HG03565 (cell line): ENCODE results near the gene LYSET.
"Not testable (repeated sequence)": the region's sequence is repeated elsewhere in the genome, so short reads cannot be mapped to it uniquely, and the experiment has no call there.

ENCODE experiments used
- ATAC-seq: cut with Tn5 transposase; IDR thresholded peaks from one replicate; pipeline ENCODE4 v1.9.1; 2021; ENCODE audit warnings: mild to moderate bottlenecking, moderate library complexity; ENCODE audit not compliant: unreplicated experiment

The LYSET gene

GRCh38 chr14:93184391-93185348 lies at the start of gene LYSET, which contains the start of gene MOAP1:
TSS of gene LYSET (plus strand) at chr14:93185317. CDS start at chr14:93185406, 89 bp downstream.
TSS of gene MOAP1 (minus strand) at chr14:93184897. CDS start at chr14:93184242, 655 bp downstream.
- ATAC-seq: peak; percentile 73

DNA sequence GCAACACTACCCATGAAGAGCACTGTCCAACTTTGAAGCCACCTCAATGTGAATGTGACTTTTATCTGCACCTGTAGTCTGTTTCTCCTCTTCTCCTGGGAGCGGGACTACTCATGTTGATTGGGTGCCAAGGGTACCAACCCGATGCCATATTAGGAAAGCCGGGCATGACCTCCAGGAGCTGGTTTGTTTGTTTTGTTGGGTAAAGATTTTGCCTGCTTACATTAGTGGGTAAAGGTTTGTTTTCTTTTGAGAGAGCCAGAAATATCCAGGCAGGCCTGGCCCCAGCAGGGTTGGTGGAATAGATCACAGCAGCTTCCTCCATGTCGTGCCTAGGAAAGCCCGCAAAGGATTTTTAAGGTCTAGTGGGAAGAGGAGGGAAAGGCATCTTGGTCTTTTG lies 49.7 kb upstream of the LYSET start:
- ATAC-seq: no peak

DNA sequence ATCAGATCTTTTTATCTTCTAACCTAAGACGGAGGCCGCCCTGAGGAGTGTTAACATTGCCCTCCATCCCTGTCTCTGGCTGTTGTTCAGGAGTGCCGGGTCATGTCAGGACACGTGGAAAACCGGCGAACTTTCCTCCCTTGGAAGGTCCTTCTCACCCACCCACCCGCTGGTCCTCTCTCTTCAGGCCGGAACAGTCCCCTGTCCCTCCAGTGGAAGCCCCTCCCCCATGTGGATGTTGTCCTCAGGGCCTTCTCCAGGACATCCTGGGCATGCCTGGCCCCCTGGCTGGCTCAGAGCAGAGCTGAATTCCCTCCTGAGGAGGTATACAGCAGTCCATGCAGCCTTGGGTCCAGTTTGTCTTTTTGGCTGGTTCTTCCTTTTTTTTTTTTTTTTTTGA lies 49.1 kb upstream of the LYSET start:
- ATAC-seq: no peak

DNA sequence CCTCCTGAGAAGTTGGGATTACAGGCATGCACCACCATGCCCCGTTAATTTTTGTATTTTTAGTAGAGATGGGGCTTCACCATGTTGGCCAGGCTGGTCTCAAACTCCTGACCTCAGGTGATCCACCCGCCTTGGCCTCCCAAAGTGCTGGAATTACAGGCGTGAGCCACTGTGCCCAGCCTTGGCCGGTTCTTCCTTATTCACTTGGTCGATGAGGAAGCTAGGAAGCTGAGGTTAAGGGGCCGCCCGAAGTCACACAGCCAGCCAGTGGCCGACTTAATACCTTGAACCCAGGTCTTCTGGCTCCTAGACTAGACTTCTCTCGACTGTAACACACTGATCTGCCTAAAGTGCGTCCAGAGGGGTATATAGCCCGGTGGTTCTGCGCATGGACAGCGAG lies 48.6 kb upstream of the LYSET start:
- not testable (repeated sequence) for ATAC-seq

- no peak for ATAC-seq
Observed at GRCh38 chr14:93137864-93138263, 47.3 kb upstream of the LYSET start.

DNA sequence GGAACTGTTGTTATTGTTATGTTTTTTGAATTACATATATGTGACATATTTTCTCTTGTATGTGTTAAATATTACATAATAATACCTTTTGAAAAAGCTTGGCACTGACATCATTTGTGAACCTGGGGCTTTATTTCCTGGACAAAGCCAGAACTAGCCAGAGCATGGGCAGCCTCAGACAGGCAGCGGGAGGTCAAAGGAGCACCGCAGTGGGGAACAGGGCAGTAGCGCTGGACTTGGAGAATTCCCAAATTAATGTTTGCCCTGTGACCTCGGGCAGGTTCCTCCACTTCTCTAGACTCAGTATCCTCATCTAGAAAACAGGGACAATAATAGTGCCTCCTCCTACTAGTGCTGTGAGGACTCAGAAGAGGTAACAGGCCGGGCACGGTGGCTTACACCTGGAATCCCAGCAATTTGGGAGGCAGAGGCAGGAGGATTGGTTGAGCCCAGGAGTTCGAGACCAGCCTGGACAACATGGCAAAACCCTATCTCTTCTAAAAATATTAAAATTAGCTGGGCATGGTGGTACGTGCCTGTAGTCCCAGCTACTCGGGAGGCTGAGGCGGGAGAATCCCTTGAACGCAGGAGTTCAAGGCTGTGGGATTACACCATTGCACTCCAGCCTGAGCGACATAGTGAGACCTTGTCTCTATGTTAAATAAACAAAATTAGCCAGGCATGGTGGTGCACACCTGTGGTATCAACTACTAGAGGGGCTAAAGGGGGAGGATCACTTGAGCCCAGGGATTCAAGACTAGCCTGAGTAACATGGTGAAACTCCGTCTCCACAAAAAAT lies 42.1 kb upstream of the LYSET start:
- no peak for ATAC-seq

- peak; percentile 77 for ATAC-seq
Observed at GRCh38 chr14:93146119-93146518, 39.0 kb upstream of the LYSET start.

DNA sequence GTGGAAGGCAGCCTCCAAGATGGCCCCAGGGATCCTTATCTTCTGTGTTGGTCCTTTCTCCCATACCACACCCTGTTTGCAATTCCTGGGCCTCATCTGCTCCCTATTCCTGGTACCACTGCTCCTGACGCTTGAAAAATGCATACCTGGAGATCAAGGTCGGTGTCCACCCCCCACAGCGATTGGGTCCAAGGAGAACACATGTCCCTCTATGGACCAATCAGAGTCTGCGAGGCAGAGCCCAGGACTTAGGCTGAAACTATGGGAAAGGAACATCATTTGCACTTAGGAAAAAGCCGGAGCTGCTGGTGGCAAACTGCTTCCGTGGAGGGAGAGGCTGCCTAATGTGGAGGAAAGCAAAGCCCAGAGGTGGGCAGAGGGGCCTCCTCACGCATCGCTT lies 36.1 kb upstream of the LYSET start:
- ATAC-seq: no peak

DNA sequence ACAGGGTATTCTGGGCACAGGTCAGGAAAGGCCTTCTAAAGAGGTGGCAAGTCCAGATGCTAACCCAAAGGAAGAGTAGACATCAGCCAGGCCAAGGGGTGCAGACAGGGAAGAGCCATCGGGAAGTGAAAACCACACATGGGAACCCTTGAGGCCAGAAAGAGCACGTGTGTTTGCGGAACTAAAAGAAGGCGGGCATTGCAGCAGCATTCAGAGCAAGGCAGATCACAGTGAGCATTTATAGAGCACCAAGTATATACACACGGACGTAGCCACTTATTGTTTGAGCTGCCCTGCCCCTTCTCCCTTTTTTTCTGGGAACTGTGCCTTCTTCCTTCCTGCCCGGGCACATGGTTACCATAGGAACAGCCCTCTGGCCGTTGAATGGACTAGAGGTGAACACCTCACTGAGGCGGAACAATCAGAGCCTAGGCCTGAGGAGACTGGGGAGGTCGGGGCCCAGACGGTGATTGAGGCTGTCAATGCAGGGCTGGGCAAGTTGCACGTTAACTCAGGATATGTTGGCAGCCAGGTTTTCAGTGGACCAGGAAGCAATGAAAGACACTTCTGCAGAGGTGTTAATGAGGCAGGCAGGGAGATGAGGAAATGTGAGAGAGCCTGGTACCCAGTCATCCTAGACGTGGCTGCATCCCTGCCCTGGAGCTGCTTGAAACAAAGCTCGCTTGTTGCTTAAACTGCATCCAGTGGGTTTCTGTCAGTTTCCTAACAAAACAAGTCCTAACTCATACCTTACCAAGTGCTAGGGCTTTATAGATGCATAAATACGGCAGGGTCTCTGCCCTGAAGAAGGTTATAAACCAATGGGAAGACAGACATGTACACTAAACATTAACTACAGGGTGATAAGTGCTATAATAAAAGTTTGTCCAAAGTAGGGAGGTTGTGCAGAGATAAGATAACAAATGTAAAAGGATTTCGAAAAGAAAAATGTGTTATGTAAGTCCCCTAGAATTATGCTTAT lies 34.6 kb upstream of the LYSET start:
- ATAC-seq: no peak

DNA sequence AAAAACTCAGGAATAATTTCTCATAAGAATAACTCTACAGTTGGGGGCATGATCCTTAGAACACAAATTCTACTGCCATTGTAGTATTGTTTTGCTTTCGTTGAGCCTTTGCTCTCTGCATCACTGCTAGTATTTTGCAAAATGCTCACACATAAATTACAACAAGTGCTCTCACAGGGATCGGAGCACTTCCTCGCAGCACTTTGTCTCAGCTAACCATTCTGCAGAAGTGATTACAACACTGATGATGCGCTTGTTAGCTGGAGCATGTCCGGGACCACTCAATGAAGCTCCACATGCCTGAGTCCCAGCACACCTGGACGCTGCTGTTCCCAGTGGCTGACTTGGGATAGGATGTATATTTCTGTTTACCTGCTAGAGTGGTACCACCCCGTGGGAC lies 32.0 kb upstream of the LYSET start:
- ATAC-seq: no peak

- no peak for ATAC-seq
Observed at GRCh38 chr14:93155667-93156066, 29.4 kb upstream of the LYSET start.

DNA sequence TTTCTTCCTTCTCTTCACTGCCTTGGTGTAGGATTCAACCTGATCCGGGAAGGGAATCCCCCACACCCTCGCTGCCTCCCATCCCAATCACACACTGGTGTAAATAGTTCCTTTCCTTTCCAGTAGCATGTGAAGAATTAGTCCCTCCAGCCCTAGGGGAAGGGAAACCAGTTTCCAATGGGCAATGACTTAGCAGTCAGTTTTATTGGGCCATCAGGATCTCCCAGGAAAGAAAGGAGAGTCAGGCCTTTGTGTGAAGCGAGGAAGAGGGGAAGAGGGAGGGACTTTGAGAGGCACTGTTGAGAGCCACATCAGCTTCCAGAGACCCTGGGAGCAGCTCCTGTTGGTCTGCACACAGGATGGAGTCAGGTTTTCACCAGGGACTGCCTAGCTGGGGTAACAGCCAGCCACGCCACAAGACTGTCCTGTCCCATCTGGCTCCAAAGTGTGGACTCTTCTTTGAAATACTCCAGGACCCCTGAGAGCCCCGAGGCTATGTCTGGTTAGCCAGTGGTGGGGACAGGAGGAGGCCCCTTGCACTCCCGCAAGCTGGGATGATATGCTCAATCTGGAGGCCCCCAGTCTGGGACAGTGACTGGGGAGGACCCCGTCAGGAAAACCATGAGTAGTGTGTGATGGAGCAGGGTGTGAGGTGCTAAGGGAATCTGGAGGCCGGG lies 28.3 kb upstream of the LYSET start:
- no peak for ATAC-seq

- not testable (repeated sequence) for ATAC-seq
Observed at GRCh38 chr14:93158349-93158748, 26.8 kb upstream of the LYSET start.

DNA sequence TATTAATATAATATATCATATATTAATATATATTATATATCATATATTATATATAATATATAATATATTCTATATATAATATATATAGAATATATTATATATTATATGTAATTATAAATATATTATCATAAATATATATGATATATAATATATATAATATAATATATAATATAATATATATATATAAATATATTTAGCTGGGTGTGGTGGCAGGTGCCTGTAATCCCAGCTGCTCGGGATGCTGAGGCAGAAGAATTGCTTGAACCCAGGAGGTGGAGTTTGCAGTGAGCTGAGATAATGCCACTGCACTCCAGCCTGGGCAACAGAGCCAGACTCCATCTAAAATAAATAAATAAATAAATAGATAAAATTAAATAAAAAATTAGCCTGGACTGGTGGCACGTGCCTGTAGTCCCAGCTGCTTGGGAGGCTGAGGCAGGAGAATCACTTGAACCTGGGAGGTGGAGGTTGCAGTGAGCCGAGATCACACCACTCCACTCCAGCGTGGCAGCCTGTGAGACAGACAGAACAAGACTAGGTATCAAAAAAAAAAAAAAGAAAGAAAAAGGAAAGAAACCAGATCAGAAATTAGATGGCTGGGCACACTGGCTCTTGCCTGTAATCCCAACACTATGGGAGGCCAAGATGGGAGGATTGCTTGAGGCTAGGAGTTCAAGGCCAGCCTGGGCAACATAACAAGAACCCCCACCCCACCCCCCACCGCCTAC lies 25.3 kb upstream of the LYSET start:
- not testable (repeated sequence) for ATAC-seq

GRCh38 chr14:93160353-93160801 lies 24.7 kb upstream of the LYSET start:
- ATAC-seq: no peak

- ATAC-seq: no peak
Observed at GRCh38 chr14:93161411-93161940, 23.6 kb upstream of the LYSET start.

GRCh38 chr14:93163564-93163963 lies 21.6 kb upstream of the LYSET start:
- ATAC-seq: peak; percentile 53

- ATAC-seq: not testable (repeated sequence)
Observed at GRCh38 chr14:93165271-93166265, 19.5 kb upstream of the LYSET start.
